HEK293 (cell line): Measurements from ENCODE around the gene VEZF1.

Experiments used
- CTCF ChIP-seq: fragments of 450-650 bp; formaldehyde crosslinking; IDR thresholded peaks from 2 replicates; pipeline ENCODE4 v1.5.1; 2016; ENCODE audit warnings: missing biosample characterization, missing genetic modification characterization
- EGR2 ChIP-seq: fragments of 450-650 bp; formaldehyde crosslinking; IDR thresholded peaks from 2 replicates; pipeline ENCODE4 v1.5.1; 2016; ENCODE audit warnings: low read depth, missing biosample characterization, missing genetic modification characterization
- TRIM28 ChIP-seq: IDR thresholded peaks from 2 replicates; pipeline ENCODE4 v1.6.1; 2011; ENCODE audit warnings: low read length, control low read depth, borderline replicate concordance
- ZFP3 ChIP-seq: fragments of 450-650 bp; formaldehyde crosslinking; IDR thresholded peaks from 2 replicates; pipeline ENCODE4 v1.5.1; 2016; ENCODE audit warnings: low read depth, missing biosample characterization, missing genetic modification characterization
- ZNF121 ChIP-seq: fragments of 450-650 bp; formaldehyde crosslinking; IDR thresholded peaks from 2 replicates; pipeline ENCODE4 v1.5.1; 2016; ENCODE audit warnings: missing biosample characterization, missing genetic modification characterization
- ZNF175 ChIP-seq: fragments of 450-650 bp; formaldehyde crosslinking; IDR thresholded peaks from 2 replicates; pipeline ENCODE4 v1.5.1; 2016; ENCODE audit warnings: missing biosample characterization, missing genetic modification characterization
- ZNF184 ChIP-seq: fragments of 450-650 bp; IDR thresholded peaks from 2 replicates; pipeline ENCODE4 v1.5.1; 2018; ENCODE audit warnings: missing biosample characterization, mild to moderate bottlenecking, missing genetic modification characterization
- ZNF843 ChIP-seq: fragments of 450-650 bp; formaldehyde crosslinking; IDR thresholded peaks from 2 replicates; pipeline ENCODE4 v1.5.1; 2016; ENCODE audit warnings: missing biosample characterization, missing genetic modification characterization
- TF ChIP-seq, protein P1 (sequence below): fragments of 450-650 bp; formaldehyde crosslinking; IDR thresholded peaks from 2 replicates; pipeline ENCODE4 v1.5.1; 2016; ENCODE audit warnings: missing biosample characterization, missing genetic modification characterization

DNA sequence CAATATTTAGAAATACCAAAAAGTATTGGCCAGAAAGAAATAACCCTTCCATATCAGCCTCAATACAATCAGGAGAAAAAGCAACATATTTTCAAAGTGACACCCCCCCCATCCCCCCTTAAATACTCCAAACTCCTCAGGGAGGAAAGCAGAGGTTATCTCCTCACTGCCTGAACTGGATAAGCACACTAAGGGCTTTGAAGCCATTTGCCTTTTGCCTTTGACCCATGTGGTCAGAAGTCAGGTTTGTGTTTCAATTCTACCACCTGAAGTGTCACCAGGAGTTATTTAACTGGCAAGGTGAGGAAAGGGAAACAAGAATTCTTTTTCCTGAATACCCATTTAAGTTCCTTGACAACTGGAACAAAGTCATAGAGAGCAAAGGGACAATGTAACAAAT, 3.5 kb upstream of the VEZF1 start:
- no peak for TF ChIP-seq TRIM28
- TF ChIP-seq ZFP3 (tag by site-specific recombination), result no peak
- TF ChIP-seq EGR2, result no peak
- TF ChIP-seq ZNF184 (tag by site-specific recombination), result no peak
- TF ChIP-seq, protein P1, sequence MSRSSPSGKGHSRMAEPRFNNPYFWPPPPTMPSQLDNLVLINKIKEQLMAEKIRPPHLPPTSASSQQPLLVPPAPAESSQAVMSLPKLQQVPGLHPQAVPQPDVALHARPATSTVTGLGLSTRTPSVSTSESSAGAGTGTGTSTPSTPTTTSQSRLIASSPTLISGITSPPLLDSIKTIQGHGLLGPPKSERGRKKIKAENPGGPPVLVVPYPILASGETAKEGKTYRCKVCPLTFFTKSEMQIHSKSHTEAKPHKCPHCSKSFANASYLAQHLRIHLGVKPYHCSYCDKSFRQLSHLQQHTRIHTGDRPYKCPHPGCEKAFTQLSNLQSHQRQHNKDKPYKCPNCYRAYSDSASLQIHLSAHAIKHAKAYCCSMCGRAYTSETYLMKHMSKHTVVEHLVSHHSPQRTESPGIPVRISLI (tag by site-specific recombination), result no peak
- TF ChIP-seq ZNF843 (tag by site-specific recombination), result no peak
- TF ChIP-seq CTCF (tag by site-specific recombination), result no peak
- no peak for TF ChIP-seq ZNF175
- no peak for TF ChIP-seq ZNF121
